NT2/D1 (cell line): ENCODE results near the gene SPDYE9.
"Not testable (repeated sequence)": the region's sequence is repeated elsewhere in the genome, so short reads cannot be mapped to it uniquely, and the experiment has no call there.

Experiments
- YY1 ChIP-seq: IDR thresholded peaks from 2 replicates; pipeline ENCODE4 v1.6.1; 2011; ENCODE audit not compliant: insufficient read length, insufficient read depth
- ZNF274 ChIP-seq: IDR thresholded peaks from 2 replicates; pipeline ENCODE4 v1.6.1; 2011; ENCODE audit warnings: mild to moderate bottlenecking, low read depth, low read length

- TF ChIP-seq YY1, ZNF274: not testable (repeated sequence)
Observed at GRCh38 chr7:73118155-73118554, 32.3 kb upstream of the SPDYE9 start.
